VCaP (cell line): ENCODE data around the gene RUNX2.

Source experiments
- H3K27ac ChIP-seq: fragments of 450-650 bp; 2 replicates; pipeline ENCODE4 v1.5.1; 2017
- TF ChIP-seq, protein P1 (sequence below): fragments of 450-650 bp; conservative IDR thresholded peaks from 2 replicates; pipeline ENCODE4 v1.5.1; 2017; ENCODE audit warnings: mild to moderate bottlenecking, moderate library complexity

Gene RUNX2

DNA sequence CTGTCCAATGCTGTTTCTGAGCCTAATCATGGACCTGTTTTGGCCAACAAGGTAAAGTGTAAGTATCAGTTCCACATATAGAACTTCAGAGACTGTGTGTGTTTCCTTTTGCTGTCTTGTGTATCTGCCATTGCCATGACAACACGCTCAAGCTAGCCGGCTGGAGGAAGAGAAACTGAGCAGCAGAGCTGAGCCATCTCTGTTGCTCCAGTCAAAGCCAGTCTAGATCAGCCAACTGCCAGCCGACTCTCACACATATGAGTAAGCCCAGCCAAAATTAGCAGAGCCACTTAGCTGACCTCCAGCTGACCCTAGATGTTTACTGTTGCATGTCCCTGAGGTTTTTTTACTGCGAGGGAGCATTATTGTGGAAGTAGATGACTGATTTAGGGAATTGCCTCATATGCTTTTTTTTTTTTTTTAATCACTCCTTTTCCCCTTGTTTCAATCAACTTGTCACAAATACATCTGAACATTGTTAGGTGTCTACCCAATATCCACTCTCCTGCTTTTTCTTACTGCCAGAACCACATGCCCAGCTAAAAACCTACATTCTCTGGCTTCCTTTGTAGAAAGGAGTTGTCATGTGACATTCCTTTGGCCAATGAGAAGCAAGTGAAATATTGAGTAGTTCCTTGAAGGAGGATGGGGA lies 353.9 kb downstream of the RUNX2 start:
- TF ChIP-seq, protein P1, sequence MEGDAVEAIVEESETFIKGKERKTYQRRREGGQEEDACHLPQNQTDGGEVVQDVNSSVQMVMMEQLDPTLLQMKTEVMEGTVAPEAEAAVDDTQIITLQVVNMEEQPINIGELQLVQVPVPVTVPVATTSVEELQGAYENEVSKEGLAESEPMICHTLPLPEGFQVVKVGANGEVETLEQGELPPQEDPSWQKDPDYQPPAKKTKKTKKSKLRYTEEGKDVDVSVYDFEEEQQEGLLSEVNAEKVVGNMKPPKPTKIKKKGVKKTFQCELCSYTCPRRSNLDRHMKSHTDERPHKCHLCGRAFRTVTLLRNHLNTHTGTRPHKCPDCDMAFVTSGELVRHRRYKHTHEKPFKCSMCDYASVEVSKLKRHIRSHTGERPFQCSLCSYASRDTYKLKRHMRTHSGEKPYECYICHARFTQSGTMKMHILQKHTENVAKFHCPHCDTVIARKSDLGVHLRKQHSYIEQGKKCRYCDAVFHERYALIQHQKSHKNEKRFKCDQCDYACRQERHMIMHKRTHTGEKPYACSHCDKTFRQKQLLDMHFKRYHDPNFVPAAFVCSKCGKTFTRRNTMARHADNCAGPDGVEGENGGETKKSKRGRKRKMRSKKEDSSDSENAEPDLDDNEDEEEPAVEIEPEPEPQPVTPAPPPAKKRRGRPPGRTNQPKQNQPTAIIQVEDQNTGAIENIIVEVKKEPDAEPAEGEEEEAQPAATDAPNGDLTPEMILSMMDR: no peak
- no peak overlapping the region for H3K27ac ChIP-seq

DNA sequence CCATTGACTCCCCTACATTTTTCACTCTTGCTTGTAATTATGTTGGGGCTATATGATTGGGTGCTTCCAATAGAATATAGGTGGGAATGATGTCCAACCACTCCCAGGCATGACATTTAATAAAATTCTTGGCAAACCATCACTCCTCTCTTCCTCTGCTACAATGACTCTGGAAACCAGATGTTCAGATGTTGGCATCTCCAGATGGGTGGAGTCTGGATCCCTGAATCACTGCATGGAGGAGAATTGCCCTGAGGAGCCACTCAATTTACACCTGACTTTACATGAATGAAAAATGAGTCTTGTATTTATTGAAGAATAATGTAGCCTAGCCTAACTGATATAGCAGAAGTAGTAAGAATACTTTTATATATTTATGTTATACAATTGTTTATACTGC lies 356.3 kb downstream of the RUNX2 start:
- TF ChIP-seq, protein P1: no peak

DNA sequence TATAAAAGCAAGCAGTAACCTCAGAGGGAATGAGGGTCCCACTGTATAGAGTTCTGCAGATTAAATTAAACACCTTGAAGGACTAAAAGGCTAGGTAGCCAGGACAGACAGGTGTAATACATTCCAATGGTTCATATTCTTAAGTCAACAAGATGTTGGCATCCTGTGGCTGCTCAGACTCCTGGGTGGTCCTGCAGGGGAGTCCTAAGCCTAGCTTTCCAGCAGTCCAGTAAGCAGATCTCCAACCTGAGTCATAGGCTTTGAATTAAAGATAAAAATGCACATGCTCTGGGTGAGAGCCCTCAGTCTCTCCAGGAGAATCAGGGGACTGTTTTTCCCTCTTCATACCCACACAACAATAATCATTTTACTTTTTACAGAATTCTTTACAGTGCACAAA lies 356.9 kb downstream of the RUNX2 start:
- TF ChIP-seq, protein P1: no peak
- no peak overlapping the region for H3K27ac ChIP-seq

More for the DNA sequence above, 356.3 kb downstream of the RUNX2 start:
- no peak overlapping the region for H3K27ac ChIP-seq

DNA sequence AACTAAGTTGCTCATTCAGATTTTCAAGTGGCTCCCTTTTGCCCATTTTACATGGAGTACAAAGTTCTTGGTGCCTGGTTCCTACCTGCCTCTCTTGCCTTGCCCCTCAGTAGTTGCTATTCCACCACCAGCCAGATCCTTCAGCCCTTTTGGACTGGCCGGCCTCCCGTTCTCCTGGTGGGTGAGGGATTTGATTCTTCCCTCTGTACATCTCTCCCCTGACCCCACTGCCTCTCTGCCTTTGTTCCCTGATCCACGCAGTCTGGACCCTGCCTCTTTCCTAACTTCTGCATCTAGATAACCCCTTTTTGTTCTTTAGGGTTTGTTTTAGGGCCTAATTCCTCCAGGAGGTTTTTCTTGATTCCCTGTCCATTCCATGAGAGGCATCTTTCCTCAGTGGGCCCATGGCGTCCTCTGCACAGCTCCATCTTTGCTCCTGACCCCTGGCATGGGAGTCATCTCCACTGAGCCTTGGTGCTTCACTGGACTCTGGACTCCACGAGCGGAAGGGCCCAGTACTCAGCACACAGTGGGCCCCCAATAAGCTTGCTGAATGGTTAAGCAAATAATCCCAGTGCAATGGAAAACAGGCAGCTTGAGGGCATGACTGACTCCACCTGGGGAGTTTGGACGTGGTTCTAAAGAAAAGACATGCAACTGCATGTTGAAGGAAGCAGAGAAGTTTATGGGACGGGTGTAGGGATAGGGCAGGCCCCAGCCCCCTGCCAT lies 358.9 kb downstream of the RUNX2 start:
- TF ChIP-seq, protein P1: no peak
- no peak overlapping the region for H3K27ac ChIP-seq

DNA sequence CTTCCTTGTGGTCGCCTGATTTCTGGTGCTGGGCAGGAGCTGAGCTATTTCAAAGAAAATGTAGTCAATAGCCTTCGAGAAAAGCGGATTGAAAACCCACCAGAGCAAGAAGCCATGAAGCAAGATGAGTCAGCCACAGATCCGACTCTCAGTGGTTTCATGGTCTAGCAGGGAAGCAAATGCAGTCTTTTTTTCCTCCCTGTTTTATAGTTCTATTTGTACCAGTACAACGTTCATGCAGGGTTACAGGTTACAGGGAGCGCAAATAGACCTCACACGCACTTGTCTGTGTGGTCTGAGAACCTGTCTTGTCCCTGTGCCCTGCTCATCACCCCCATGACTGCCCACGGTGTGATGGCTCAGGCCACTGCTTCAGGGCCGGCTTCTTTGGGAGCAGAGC lies 359.4 kb downstream of the RUNX2 start:
- no peak overlapping the region for H3K27ac ChIP-seq
- TF ChIP-seq, protein P1: no peak

DNA sequence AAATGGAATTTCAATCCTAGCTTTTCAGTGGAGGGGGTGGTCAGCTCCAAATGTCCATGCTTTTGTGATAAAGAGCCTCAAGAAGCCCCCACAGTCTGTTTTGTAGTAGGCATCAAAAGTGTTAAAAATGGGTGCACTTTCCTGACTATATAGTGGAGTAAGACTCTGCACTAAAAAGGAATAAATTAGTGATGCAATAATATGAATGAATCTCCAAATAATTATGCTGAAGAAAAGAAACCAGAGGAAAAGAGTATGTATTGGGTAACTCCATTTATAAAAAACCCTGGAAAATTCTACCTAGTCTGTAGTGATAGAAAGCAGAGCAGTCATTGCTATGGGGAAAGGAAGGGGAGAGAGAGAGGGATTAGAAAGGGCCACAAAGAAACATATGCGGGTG lies 360.1 kb downstream of the RUNX2 start:
- TF ChIP-seq, protein P1: no peak
- no peak overlapping the region for H3K27ac ChIP-seq

DNA sequence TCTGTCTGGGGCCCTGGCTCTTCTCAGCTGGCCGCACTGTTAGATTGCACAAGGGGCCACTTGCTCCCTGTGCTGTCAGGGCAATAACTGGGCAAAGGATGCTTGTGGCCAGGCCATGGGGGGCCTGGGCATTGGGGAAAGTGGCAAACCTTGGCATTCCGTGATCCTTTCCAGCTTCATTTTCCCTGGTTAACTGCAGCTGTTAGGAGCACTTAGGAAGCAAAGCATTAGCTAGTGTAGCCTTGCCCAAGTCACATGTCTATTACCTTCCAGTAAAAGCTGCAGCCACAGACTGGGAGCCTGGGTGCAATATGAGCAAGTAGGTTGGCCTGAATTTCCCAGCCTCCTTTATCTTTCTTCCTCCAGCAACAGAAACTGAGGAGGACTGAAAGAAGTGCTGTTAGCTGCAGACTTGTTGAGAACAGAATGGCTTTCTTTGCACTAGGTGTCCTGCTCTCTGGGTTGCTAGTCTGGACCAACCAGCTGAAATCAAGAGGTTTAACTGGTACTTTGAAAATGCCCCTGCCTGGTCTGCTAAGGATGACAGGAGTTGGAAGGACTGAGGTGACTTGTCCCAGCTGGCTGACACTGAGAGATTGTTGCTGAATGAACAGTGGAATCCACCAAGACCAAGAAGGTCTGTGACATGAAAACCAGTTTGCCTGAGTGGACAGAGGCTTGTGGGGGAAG lies 361.9 kb downstream of the RUNX2 start:
- H3K27ac ChIP-seq: no peak overlapping the region
- TF ChIP-seq, protein P1: no peak
